IMR-90 (cell line): ENCODE data around the gene SORBS1. TPM values are rescaled to one million over a fixed set of nuclear protein-coding genes. Genes with fewer than 3 reads are reported as not detected.

Experiments
- ATAC-seq: fragments of 200-7000 bp; cut with Tn5 transposase; 2 replicates; pipeline ENCODE4 v1.9.1; 2020; ENCODE audit warnings: low read depth, mild to moderate bottlenecking, moderate library complexity
- BruUV-seq: library from RNA; stranded (reverse); fragments of 400-500 nt; replicated peaks from 2 replicates; lab custom pipeline; 2021; lab: Mats Ljungman, UMichigan
- CTCF ChIA-PET: fragments of 300-600 bp; formaldehyde crosslinking; extraction: SDS; loops from one replicate; lab custom pipeline; 2021; ENCODE audit warnings: antibody characterized with exemption; lab: Yijun Ruan, JAX
- POLR2A ChIA-PET: fragments of 300-600 bp; sonication (Branson Sonifier 250); formaldehyde crosslinking; loops from one replicate; lab custom pipeline; 2022; ENCODE audit warnings: antibody characterized with exemption; ENCODE audit not compliant: unreplicated experiment; lab: Charles Lee
- DNase-seq: peaks from one replicate; pipeline ENCODE4 v3.0.0; 2013
- H2AFZ ChIP-seq: replicated peaks from 2 replicates; pipeline ENCODE3; 2013; ENCODE audit warnings: low read length, mild to moderate bottlenecking; ENCODE audit not compliant: poor library complexity
- H2AK5ac ChIP-seq: 2 replicates; pipeline ENCODE4 v1.6.1; 2013; ENCODE audit warnings: low read depth, low read length, inconsistent platforms
- H2AK9ac ChIP-seq: replicated peaks from 2 replicates; pipeline ENCODE3; 2013; ENCODE audit warnings: mild to moderate bottlenecking, low read depth, low read length, moderate library complexity; ENCODE audit not compliant: poor library complexity
- H2BK120ac ChIP-seq: 2 replicates; pipeline ENCODE4 v1.6.1; 2013; ENCODE audit warnings: low read depth, low read length, inconsistent platforms
- H2BK15ac ChIP-seq: 3 replicates; pipeline ENCODE4 v1.6.1; 2013; ENCODE audit warnings: low read depth, low read length, inconsistent platforms
- H2BK20ac ChIP-seq: 2 replicates; pipeline ENCODE4 v1.6.1; 2013; ENCODE audit warnings: low read depth, mild to moderate bottlenecking, inconsistent platforms, low read length, moderate library complexity
- H2BK5ac ChIP-seq: 2 replicates; pipeline ENCODE4 v1.6.1; 2013; ENCODE audit warnings: mild to moderate bottlenecking, low read depth, low read length, inconsistent platforms; ENCODE audit not compliant: poor library complexity, severe bottlenecking
- H3K14ac ChIP-seq: replicated peaks from 2 replicates; pipeline ENCODE4 v1.6.1; 2013; ENCODE audit warnings: low read depth, low read length, inconsistent platforms
- H3K18ac ChIP-seq: 2 replicates; pipeline ENCODE4 v1.6.1; 2013; ENCODE audit warnings: low read depth, low read length, control low read depth
- H3K23ac ChIP-seq: 2 replicates; pipeline ENCODE4 v1.6.1; 2013; ENCODE audit warnings: low read depth, low read length, inconsistent platforms
- H3K27ac ChIP-seq: 2 replicates; pipeline ENCODE4 v1.5.1; 2013; ENCODE audit warnings: mild to moderate bottlenecking, control low read depth, low read length; ENCODE audit not compliant: insufficient read depth
- H3K27me3 ChIP-seq: 2 replicates; pipeline ENCODE4 v1.6.1; 2013; ENCODE audit warnings: low read length; ENCODE audit not compliant: control insufficient read depth, insufficient read depth
- H3K36me3 ChIP-seq: 2 replicates; pipeline ENCODE4 v1.6.1; 2013; ENCODE audit warnings: low read length, mixed read lengths; ENCODE audit not compliant: control insufficient read depth, insufficient read depth
- H3K4ac ChIP-seq: 2 replicates; pipeline ENCODE4 v1.6.1; 2013; ENCODE audit warnings: low read depth, low read length, inconsistent platforms
- H3K4me1 ChIP-seq: 2 replicates; pipeline ENCODE4 v1.6.1; 2013; ENCODE audit warnings: low read length, mixed read lengths; ENCODE audit not compliant: control insufficient read depth, insufficient read depth
- H3K4me2 ChIP-seq: 2 replicates; pipeline ENCODE4 v1.6.1; 2013; ENCODE audit warnings: low read depth, mild to moderate bottlenecking, control low read depth, low read length, moderate library complexity
- H3K4me3 ChIP-seq: 2 replicates; pipeline ENCODE4 v1.5.1; 2013; ENCODE audit warnings: low read depth, mild to moderate bottlenecking, control low read depth, low read length, moderate library complexity; ENCODE audit not compliant: insufficient read depth
- H3K56ac ChIP-seq: 2 replicates; pipeline ENCODE4 v1.6.1; 2013; ENCODE audit warnings: low read length, inconsistent platforms; ENCODE audit not compliant: insufficient read depth; ENCODE audit errors: extremely low read depth
- H3K79me1 ChIP-seq, 2 experiments: 2 replicates each; pipeline ENCODE4 v1.6.1; 2013; ENCODE audit warnings: low read length in 2 of 2, inconsistent platforms in 1 of 2, low read depth in 1 of 2
- H3K9ac ChIP-seq: 2 replicates; pipeline ENCODE4 v1.6.1; 2013; ENCODE audit warnings: low read depth, low read length, control low read depth
- H3K9me1 ChIP-seq: 2 replicates; pipeline ENCODE4 v1.6.1; 2013; ENCODE audit warnings: low read length, inconsistent platforms; ENCODE audit not compliant: insufficient read depth
- H3K9me3 ChIP-seq: 2 replicates; pipeline ENCODE4 v1.6.1; 2013; ENCODE audit warnings: low read length; ENCODE audit not compliant: control insufficient read depth, insufficient read depth
- H4K20me1 ChIP-seq: 2 replicates; pipeline ENCODE4 v1.6.1; 2013; ENCODE audit warnings: low read length, inconsistent platforms; ENCODE audit not compliant: insufficient read depth
- H4K5ac ChIP-seq: 2 replicates; pipeline ENCODE4 v1.6.1; 2013; ENCODE audit warnings: mild to moderate bottlenecking, low read depth, low read length, control low read depth
- H4K8ac ChIP-seq, 2 experiments: 2 replicates each; pipeline ENCODE4 v1.6.1; 2013; ENCODE audit warnings: low read depth in 2 of 2, low read length in 2 of 2, control low read depth in 1 of 2, inconsistent platforms in 1 of 2
- H4K91ac ChIP-seq: 2 replicates; pipeline ENCODE4 v1.6.1; 2013; ENCODE audit warnings: low read depth, low read length, inconsistent platforms; ENCODE audit not compliant: insufficient read depth
- CEBPB ChIP-seq: IDR thresholded peaks from 2 replicates; pipeline ENCODE4 v1.6.1; 2012; ENCODE audit warnings: low read depth, low read length, improper control_type of control experiment
- CHD1 ChIP-seq: IDR thresholded peaks from 2 replicates; pipeline ENCODE4 v1.6.1; 2012; ENCODE audit warnings: low read depth, low read length, improper control_type of control experiment
- FOS ChIP-seq: fragments of 150-350 bp; IDR thresholded peaks from 2 replicates; pipeline ENCODE4 v1.6.1; 2016; ENCODE audit warnings: low read depth, low read length
- NFE2L2 ChIP-seq: fragments of 150-350 bp; IDR thresholded peaks from 2 replicates; pipeline ENCODE4 v1.6.1; 2016; ENCODE audit warnings: low read depth, mild to moderate bottlenecking, low read length
- POLR2A ChIP-seq: IDR thresholded peaks from 2 replicates; pipeline ENCODE4 v1.6.1; 2012; ENCODE audit warnings: mild to moderate bottlenecking, low read depth, low read length
- RCOR1 ChIP-seq: IDR thresholded peaks from 2 replicates; pipeline ENCODE4 v1.6.1; 2012; ENCODE audit warnings: mild to moderate bottlenecking, low read length, improper control_type of control experiment; ENCODE audit not compliant: insufficient replicate concordance
- SMC3 ChIP-seq: fragments of 150-350 bp; IDR thresholded peaks from 2 replicates; pipeline ENCODE4 v1.6.1; 2016; ENCODE audit warnings: low read depth, mild to moderate bottlenecking, antibody characterized with exemption, low read length, moderate library complexity
- USF2 ChIP-seq: fragments of 150-350 bp; IDR thresholded peaks from 2 replicates; pipeline ENCODE4 v1.6.1; 2017; ENCODE audit warnings: mild to moderate bottlenecking, antibody characterized with exemption, low read length, low read depth
- WGBS, 2 experiments: methylation state at CpG; one replicate each; pipeline versions ENCODE4 v1.1.5 to v1.1.7; 2013; ENCODE audit warnings: missing lambda C conversion rate in 2 of 2; ENCODE audit not compliant: insufficient read length in 1 of 2; ENCODE audit errors: extremely low coverage in 2 of 2; 5-methylcytosine and 5-hydroxymethylcytosine counted together
- dilution Hi-C: fragments of 300-500 bp; cut with HindIII; formaldehyde crosslinking; loops from one replicate; pipeline ENCODE4 v1.14.3; 2018; ENCODE audit warnings: low sequenced_read_pairs; ENCODE audit not compliant: unreplicated experiment
- in situ Hi-C: fragments of 300-500 bp; cut with MboI; formaldehyde crosslinking; loops from 3 replicates; pipeline ENCODE4 v1.14.3; 2019; ENCODE audit warnings: low sequenced_read_pairs, inconsistent platforms, mixed read lengths
- intact Hi-C: fragments of 100-400 bp; cut with micrococcal nuclease; formaldehyde crosslinking; loops from 2 replicates; pipeline ENCODE4 v1.10.0; 2022
- polyA plus RNA-seq, 3 experiments: library from polyadenylated mRNA; depleted of rRNA; stranded (reverse); fragments of >200 nt; gene quantifications; 2 replicates each; pipeline ENCODE4 v1.2.3, GENCODE V29; 2012; ENCODE audit warnings: low replicate concordance in 1 of 3
- total RNA-seq: library from RNA; depleted of rRNA; stranded (reverse); fragments of >200 nt; gene quantifications from 2 replicates; pipeline ENCODE4 v1.2.3, GENCODE V29; 2012
- TF ChIP-seq, protein P1 (sequence below): conservative IDR thresholded peaks from 2 replicates; pipeline ENCODE4 v1.5.1; 2012; ENCODE audit warnings: mild to moderate bottlenecking, low read depth, low read length, improper control_type of control experiment

Gene SORBS1
- total and polyA plus RNA-seq, 2 of the 4 experiments (the other 2 are of a cell fraction), result 0.18 to 0.32 TPM

DNA sequence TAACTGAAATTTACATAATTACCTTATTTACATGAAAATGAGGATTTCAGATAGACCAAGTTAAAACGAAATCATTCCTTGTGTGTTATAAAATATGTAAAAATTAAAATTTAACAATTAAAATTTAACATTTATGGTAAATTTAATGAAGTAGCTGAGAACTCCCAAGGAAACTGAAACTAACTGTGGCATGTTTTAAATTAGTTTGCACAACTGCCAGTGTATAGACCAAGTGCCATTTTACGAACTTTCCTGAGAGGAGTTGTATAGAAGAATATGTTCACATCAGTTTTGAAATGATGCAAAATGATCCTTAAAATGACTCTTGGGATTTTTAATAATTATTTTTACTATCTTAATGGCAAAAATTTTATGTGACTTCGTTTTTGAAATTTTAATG is 293.9 kb downstream of the SORBS1 start:
- POLR2A ChIA-PET, result no interaction called here
- in situ Hi-C loops, result no loop called here

More for the DNA sequence above, 293.9 kb downstream of the SORBS1 start:
- CTCF ChIA-PET, result no interaction called here
- intact Hi-C loops (no loop called here), dilution Hi-C loops (no loop called here)
- H3K27me3 ChIP-seq, result no peaks in the 10 kb centered on the region
- H2AK5ac ChIP-seq, result no peak overlapping the region
- H4K8ac ChIP-seq, result no peak overlapping the region
- no peaks in the 10 kb centered on the region for H3K9me3 ChIP-seq
- no peak overlapping the region for H2BK5ac ChIP-seq
- H3K9ac ChIP-seq, result no peak overlapping the region
- H2BK20ac ChIP-seq, result no peak overlapping the region
- no peak overlapping the region for H2BK15ac ChIP-seq
- peaks cover 15% of the 10 kb centered on the region for H3K9me1 ChIP-seq
- H3K27ac ChIP-seq, result no peak overlapping the region
- no peak overlapping the region for H2BK120ac ChIP-seq
- peaks cover 28 to 69% of the 10 kb centered on the region in 2 experiments for H3K79me1 ChIP-seq
- peaks cover 55% of the 10 kb centered on the region for H3K36me3 ChIP-seq
- no peak overlapping the region for H3K4ac ChIP-seq
- no CpG with 5 or more reads among the region's 3 CpGs for WGBS, 2 experiments
- ATAC-seq, result no peak
- no peak overlapping the region for H3K4me2 ChIP-seq
- no peak overlapping the region for H2AK9ac ChIP-seq
- H4K20me1 ChIP-seq, result no peaks in the 10 kb centered on the region
- no peak overlapping the region for H3K14ac ChIP-seq
- H4K91ac ChIP-seq, result no peak overlapping the region
- H3K56ac ChIP-seq, result no peak overlapping the region
- no TSS peak for BruUV-seq
- no peak for DNase-seq
- no peak overlapping the region for H4K5ac ChIP-seq
- no peak overlapping the region for H3K18ac ChIP-seq
- H2AFZ ChIP-seq, result no peak overlapping the region
- H3K4me1 ChIP-seq, result peaks cover 19% of the 10 kb centered on the region
- no peak overlapping the region for H3K4me3 ChIP-seq
- H3K23ac ChIP-seq, result no peak overlapping the region
- TF ChIP-seq SMC3 (no peak), CEBPB (no peak), CHD1 (no peak), RCOR1 (no peak), POLR2A (no peak), USF2 (no peak), NFE2L2 (no peak), FOS (no peak)
- TF ChIP-seq, protein P1, sequence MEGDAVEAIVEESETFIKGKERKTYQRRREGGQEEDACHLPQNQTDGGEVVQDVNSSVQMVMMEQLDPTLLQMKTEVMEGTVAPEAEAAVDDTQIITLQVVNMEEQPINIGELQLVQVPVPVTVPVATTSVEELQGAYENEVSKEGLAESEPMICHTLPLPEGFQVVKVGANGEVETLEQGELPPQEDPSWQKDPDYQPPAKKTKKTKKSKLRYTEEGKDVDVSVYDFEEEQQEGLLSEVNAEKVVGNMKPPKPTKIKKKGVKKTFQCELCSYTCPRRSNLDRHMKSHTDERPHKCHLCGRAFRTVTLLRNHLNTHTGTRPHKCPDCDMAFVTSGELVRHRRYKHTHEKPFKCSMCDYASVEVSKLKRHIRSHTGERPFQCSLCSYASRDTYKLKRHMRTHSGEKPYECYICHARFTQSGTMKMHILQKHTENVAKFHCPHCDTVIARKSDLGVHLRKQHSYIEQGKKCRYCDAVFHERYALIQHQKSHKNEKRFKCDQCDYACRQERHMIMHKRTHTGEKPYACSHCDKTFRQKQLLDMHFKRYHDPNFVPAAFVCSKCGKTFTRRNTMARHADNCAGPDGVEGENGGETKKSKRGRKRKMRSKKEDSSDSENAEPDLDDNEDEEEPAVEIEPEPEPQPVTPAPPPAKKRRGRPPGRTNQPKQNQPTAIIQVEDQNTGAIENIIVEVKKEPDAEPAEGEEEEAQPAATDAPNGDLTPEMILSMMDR, result no peak
